ENCODE data around the gene WRAP73. TPM values are rescaled to one million over a fixed set of nuclear protein-coding genes. Genes with fewer than 3 reads are reported as not detected.

Gene WRAP73
- total RNA-seq, 6 experiments from 2014 or later: 5.6 to 9.1 (median 7.1) TPM

DNA sequence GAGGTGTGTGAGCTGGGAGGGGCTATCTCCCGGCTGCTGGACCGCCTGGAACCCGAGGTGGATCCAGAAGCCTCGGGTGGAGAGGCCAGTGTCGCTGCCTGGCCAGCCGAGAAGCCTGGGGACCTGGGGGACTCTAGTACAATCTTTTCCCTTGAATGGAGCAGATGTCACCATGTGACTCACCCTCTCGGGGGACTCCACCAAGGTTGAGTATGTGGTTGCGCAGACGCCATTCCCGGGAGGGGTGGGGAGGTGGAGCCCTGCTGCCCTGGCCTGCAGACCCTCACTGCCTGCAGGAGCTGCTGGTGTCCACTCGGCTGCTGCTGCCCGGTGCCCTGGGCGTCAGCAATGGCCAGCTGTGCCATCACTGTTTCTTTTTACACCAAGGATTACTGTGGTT, 42.7 kb upstream of the WRAP73 start:
- Histone ChIP-seq H3K9me3 (no peaks in the 10 kb centered on the region), H3K4me1 (no peaks in the 10 kb centered on the region), H3K27ac (no peak overlapping the region), H3K27me3 (no peaks in the 10 kb centered on the region), H3K4me3 (no peak overlapping the region), H3K36me3 (no peaks in the 10 kb centered on the region)
- WGBS (ENCODE audit: insufficient coverage, low coverage, low lambda C conversion rate, missing lambda C conversion rate): 74% methylated on average over 3 of the region's 13 CpGs
- DNase-seq (no peak), ATAC-seq (no peak)
- TF ChIP-seq, protein P1, sequence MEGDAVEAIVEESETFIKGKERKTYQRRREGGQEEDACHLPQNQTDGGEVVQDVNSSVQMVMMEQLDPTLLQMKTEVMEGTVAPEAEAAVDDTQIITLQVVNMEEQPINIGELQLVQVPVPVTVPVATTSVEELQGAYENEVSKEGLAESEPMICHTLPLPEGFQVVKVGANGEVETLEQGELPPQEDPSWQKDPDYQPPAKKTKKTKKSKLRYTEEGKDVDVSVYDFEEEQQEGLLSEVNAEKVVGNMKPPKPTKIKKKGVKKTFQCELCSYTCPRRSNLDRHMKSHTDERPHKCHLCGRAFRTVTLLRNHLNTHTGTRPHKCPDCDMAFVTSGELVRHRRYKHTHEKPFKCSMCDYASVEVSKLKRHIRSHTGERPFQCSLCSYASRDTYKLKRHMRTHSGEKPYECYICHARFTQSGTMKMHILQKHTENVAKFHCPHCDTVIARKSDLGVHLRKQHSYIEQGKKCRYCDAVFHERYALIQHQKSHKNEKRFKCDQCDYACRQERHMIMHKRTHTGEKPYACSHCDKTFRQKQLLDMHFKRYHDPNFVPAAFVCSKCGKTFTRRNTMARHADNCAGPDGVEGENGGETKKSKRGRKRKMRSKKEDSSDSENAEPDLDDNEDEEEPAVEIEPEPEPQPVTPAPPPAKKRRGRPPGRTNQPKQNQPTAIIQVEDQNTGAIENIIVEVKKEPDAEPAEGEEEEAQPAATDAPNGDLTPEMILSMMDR (IDR thresholded peaks at IDR 0.05): no peak
- TF ChIP-seq POLR2A (IDR thresholded peaks at IDR 0.05): no peak
- intact Hi-C loops (cut with DNase I): no loop called here

DNA sequence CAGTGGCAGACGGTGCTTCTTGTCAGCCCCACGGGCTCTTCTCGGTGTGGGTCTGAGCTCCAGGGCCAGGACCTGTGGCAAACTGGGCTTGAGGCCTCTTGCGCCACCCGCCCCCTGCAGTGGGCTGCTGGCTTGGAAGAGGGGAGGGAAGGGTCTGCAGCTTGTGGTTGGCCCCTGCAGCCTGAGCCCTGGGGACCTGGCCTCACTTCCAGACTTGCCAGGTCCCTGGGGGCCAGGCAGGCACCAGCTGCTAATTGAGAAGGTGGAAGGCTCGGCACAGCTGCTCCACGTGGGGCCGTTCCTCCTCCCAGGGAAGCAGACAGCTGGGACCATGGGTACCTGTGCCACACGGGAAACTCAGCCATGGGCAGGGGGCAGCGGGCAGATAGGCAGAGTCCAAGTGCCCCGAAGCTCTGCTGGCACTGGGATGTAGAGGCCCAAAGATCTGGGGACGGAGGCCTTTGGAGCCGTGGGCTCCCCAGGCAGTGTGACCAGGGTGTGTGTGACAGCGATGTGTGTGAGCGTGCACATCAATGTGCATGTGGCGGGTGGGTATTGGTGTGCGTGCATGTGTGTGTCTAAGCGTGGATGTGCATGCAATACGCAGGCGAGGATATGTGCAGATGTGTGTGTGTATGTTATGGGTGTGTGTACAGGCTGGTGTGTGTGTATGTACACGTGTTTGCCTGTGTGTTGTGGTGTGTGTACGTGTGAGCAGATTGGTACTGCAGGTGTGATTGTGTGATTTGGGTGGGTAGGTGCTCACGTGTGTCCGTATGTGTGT, 41.7 kb upstream of the WRAP73 start:
- Histone ChIP-seq H3K27ac (no peak overlapping the region), H3K27me3 (no peaks in the 10 kb centered on the region), H3K4me3 (no peak overlapping the region), H3K9me3 (no peaks in the 10 kb centered on the region), H3K36me3 (no peaks in the 10 kb centered on the region), H3K4me1 (no peaks in the 10 kb centered on the region)
- TF ChIP-seq, protein P1 (IDR thresholded peaks at IDR 0.05): no peak
- TF ChIP-seq POLR2A (IDR thresholded peaks at IDR 0.05): no peak
- 92% methylated on average over 11 of the region's 24 CpGs for WGBS (ENCODE audit: insufficient coverage, low coverage, low lambda C conversion rate, missing lambda C conversion rate)
- ATAC-seq (no peak), DNase-seq (no peak)
- intact Hi-C loops (cut with DNase I): no loop called here

DNA sequence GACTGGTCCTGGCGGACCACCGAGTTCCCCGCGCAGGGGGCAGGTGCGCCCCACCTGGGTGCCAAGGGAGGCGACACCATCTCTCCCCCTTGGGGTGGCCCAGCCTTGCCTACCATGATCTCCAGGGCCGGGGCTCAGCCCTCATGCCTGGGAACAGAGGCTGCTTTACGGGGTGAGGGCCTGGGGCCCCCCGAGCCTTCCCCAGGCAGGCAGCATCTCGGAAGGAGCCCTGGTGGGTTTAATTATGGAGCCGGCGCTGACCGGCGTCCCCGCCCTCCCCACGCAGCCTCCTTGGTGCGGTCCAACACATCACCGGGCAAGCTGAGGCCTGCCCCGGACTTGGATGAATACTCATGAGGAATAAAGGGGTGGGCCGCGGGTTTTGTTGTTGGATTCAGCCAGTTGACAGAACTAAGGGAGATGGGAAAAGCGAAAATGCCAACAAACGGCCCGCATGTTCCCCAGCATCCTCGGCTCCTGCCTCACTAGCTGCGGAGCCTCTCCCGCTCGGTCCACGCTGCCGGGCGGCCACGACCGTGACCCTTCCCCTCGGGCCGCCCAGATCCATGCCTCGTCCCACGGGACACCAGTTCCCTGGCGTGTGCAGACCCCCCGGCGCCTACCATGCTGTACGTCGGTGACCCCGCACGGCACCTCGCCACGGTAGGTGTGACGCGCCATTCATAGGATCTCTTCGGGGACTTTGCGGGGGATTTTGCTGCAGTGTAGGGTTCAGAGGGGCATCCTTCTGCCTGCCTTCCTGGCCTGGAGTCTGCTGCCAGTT, 40.6 kb upstream of the WRAP73 start:
- 97% methylated on average over 13 of the region's 50 CpGs for WGBS (ENCODE audit: insufficient coverage, low coverage, low lambda C conversion rate, missing lambda C conversion rate)
- H3K27me3 ChIP-seq: no peaks in the 10 kb centered on the region
- no peaks in the 10 kb centered on the region for H3K36me3 ChIP-seq
- DNase-seq: no peak
- TF ChIP-seq, protein P1 (IDR thresholded peaks at IDR 0.05): no peak
- no peak for TF ChIP-seq POLR2A (IDR thresholded peaks at IDR 0.05)
- no peak overlapping the region for H3K4me3 ChIP-seq
- no peak for ATAC-seq
- intact Hi-C loops (cut with DNase I): no loop called here
- H3K9me3 ChIP-seq: no peaks in the 10 kb centered on the region
- H3K4me1 ChIP-seq: no peaks in the 10 kb centered on the region
- H3K27ac ChIP-seq: no peak overlapping the region

DNA sequence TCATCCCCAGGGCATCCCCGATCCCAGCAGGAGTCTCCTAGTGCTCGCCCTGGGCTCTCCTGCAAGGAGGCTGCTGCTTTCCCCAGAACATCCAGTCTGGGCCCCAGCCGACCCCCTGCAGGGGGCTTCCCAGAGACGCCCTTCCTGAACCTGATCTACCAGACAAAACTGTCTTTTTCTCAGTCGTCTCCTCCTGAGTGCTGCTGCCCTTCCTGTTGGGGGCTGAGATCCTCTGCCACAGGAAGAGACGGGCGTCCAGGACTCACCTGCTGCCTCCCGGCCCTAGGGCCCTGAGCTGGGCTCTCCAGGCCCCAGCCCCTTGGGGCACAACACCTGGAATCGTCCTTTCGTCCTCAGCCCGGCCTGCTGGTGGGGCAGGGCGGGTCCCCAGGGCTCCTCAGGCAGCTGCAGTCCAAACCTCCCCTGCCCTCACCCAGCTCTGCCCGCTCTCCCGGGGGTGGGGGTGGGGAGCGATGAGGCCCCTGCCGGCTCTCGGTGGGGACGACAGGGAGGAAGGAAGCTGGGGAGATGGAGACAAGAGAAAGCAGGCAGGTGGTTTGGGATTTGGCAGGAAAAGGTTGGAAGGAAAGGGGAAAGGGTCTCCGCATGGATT, 39.3 kb upstream of the WRAP73 start:
- WGBS (ENCODE audit: insufficient coverage, low coverage, low lambda C conversion rate, missing lambda C conversion rate): 74% methylated on average over 13 of the region's 19 CpGs
- intact Hi-C loops (cut with DNase I): no loop called here
- DNase-seq (no peak), ATAC-seq (no peak)
- no peaks in the 10 kb centered on the region for H3K9me3 ChIP-seq
- no peaks in the 10 kb centered on the region for H3K36me3 ChIP-seq
- H3K4me1 ChIP-seq: no peaks in the 10 kb centered on the region
- no peaks in the 10 kb centered on the region for H3K27me3 ChIP-seq
- no peak for TF ChIP-seq POLR2A (IDR thresholded peaks at IDR 0.05)
- TF ChIP-seq, protein P1 (IDR thresholded peaks at IDR 0.05): no peak
- H3K27ac ChIP-seq: no peak overlapping the region
- no peak overlapping the region for H3K4me3 ChIP-seq

Measured in right lobe of liver (tissue), 6 donors.